SJCRH30 (cell line): ENCODE results near the gene ACLY. TPM values are rescaled to one million over a fixed set of nuclear protein-coding genes. Genes with fewer than 3 reads are reported as not detected.
"Not testable (repeated sequence)": the region's sequence is repeated elsewhere in the genome, so short reads cannot be mapped to it uniquely, and the experiment has no call there.

ENCODE experiments used
- DNase-seq, 2 experiments: peaks; one replicate each; pipeline ENCODE4 v3.0.0-alpha.2; 2015 to 2020
- H3K27ac ChIP-seq: fragments of 250-450 bp; sonication (Bioruptor Pico); 2 replicates; pipeline ENCODE4 v1.5.1; 2020; ENCODE audit warnings: mild to moderate bottlenecking, moderate library complexity
- H3K27me3 ChIP-seq: fragments of 250-450 bp; sonication (Bioruptor Pico); 2 replicates; pipeline ENCODE4 v1.5.1; 2020; ENCODE audit warnings: mild to moderate bottlenecking, moderate library complexity
- H3K36me3 ChIP-seq: fragments of 250-450 bp; sonication (Bioruptor Pico); 2 replicates; pipeline ENCODE4 v1.5.1; 2020; ENCODE audit warnings: mild to moderate bottlenecking, moderate library complexity
- H3K4me1 ChIP-seq: fragments of 250-450 bp; sonication (Bioruptor Pico); 2 replicates; pipeline ENCODE4 v1.5.1; 2020; ENCODE audit warnings: mild to moderate bottlenecking, moderate library complexity
- H3K4me3 ChIP-seq: fragments of 250-450 bp; sonication (Bioruptor Pico); 2 replicates; pipeline ENCODE4 v1.5.1; 2020; ENCODE audit warnings: mild to moderate bottlenecking, moderate library complexity
- H3K9me3 ChIP-seq: fragments of 250-450 bp; sonication (Bioruptor Pico); replicated peaks from 2 replicates; pipeline ENCODE4 v1.5.1; 2020; ENCODE audit warnings: mild to moderate bottlenecking, moderate library complexity
- total RNA-seq: library from RNA; depleted of rRNA; stranded (reverse); fragments of >200 nt; shearing (Covaris generic); gene quantifications from 2 replicates; pipeline ENCODE4 v1.2.3, GENCODE V29; 2014

Gene ACLY
- total RNA-seq, 1 experiment from 2014 or later: 137 TPM

DNA sequence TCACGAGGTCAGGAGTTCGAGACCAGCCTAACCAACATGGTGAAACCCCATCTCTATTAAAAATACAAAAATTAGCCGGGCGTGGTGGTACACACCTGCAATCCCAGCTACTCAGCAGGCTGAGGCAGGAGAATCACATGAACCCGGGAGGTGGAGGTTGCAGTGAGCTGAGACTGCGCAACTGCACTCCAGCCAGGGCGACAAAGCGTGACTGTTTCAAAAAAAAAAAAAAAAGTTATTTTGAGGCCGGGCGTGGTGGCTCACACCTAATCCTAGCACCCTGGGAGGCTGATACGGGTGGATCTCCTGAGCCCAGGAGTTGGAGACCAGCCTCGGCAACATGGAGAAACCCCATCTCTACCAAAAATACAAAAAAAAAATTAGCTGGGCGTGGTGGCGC, 67.4 kb downstream of the ACLY start:
- not testable (repeated sequence) for H3K4me1 ChIP-seq, H3K9me3 ChIP-seq, DNase-seq, H3K36me3 ChIP-seq, H3K27ac ChIP-seq, H3K4me3 ChIP-seq, H3K27me3 ChIP-seq

DNA sequence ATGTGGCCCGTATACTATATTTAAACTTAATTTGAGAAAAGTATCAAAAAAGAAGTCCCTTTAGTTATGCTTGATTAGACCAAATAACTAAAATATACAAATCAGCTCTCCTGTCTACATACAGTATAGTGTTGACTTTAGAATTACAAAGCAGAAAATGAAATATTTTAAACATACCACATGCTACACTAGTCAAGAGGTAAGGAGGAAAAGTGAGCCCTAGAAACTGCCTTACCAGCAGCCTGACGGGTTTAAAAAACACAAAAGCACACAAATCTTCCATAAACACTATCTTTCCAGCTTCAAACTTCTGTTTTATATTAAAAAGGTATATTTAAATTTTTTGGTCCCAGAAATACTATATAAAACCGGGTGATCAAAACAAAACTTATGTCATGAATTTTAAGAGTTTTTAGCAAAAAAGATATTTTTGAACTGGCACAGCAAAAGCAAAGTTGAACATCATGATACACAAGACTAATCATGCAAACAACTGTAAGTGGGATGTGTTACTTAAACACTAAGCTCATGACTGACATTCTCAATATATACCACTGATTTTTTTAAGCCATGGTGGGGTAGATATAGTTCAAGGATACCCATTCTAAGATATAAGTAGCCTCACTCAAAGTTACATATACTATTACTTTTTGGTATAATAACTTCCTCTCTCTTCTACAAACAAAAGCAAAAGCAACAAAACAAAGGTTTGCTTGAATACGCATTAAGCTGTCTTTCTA, 69.3 kb downstream of the ACLY start:
- Histone ChIP-seq H3K4me1 (0 out of 2 replicates have a peak, but pooled peaks cover 2% of the 10 kb centered on the region), H3K36me3 (peaks cover 3% of the 10 kb centered on the region; the same call in 1 of the 2 replicates), H3K27ac (no peak overlapping the region), H3K9me3 (no peaks in the 10 kb centered on the region), H3K4me3 (no peak overlapping the region), H3K27me3 (no peaks in the 10 kb centered on the region)
- no peak for DNase-seq

DNA sequence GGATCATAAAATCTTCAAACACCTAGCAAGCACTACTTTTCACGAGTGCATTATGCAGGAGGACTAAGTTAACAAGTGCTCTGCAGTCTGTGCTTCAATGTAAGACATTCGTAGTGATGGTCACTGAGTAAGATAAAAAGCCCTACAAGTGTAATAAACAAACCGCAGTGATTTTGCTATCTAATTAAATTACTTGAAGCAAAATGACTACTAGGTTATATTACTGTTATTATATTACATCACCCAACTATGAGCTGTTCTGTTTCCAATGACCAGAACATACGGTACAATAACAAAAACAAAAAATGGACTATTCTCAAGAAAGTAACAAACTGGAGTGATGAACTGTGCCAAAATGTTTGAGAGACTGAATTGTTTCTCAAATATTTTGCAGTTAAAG, 70.0 kb downstream of the ACLY start:
- no peak for DNase-seq
- Histone ChIP-seq H3K27ac (no peak overlapping the region), H3K4me1 (0 out of 2 replicates have a peak, but pooled peaks cover 2% of the 10 kb centered on the region), H3K36me3 (0 out of 2 replicates have a peak, but pooled peaks cover 3% of the 10 kb centered on the region), H3K27me3 (no peaks in the 10 kb centered on the region), H3K4me3 (no peak overlapping the region), H3K9me3 (no peaks in the 10 kb centered on the region)

DNA sequence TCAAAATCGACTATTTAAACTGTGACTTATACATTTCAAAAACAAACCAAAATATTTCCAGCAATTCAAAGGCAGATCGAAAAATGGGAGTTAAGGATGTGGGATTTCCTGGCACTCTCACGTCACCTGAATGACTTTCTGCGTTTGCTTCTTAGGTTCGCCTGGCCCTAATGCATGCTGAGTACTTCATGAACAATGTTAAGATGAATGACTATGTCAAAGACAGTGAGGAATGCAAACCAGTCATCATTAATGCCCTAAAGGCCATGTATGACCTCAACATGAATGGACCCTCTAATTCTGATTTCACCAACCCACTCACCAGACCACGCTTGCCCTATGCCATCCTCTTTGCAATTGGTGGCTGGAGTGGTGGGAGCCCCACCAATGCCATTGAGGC, 73.8 kb downstream of the ACLY start:
- Histone ChIP-seq H3K9me3 (no peaks in the 10 kb centered on the region), H3K27ac (no peak overlapping the region), H3K36me3 (no peaks in the 10 kb centered on the region), H3K27me3 (no peaks in the 10 kb centered on the region), H3K4me1 (no peaks in the 10 kb centered on the region), H3K4me3 (no peak overlapping the region)
- DNase-seq: no peak

DNA sequence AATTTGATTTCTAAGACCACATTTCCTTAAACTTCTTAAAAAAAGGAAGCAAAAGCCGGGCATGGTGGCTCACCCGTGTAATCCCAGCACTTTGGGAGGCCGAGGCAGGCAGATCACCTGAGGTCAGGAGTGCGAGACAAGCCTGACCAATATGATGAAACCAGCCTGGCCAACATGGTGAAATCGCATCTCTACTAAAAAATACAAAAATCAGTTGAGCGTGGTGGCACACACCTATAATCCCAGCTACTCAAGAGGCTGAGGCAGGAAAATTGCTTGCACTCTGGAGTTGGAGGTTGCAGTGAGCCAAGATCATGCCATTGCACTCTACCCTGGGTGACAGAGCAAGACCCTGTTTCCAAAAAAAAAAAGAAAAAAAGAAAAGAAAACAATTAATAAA, 78.0 kb downstream of the ACLY start:
- DNase-seq, H3K9me3 ChIP-seq, H3K4me1 ChIP-seq, H3K27ac ChIP-seq, H3K4me3 ChIP-seq, H3K27me3 ChIP-seq, H3K36me3 ChIP-seq: not testable (repeated sequence)

DNA sequence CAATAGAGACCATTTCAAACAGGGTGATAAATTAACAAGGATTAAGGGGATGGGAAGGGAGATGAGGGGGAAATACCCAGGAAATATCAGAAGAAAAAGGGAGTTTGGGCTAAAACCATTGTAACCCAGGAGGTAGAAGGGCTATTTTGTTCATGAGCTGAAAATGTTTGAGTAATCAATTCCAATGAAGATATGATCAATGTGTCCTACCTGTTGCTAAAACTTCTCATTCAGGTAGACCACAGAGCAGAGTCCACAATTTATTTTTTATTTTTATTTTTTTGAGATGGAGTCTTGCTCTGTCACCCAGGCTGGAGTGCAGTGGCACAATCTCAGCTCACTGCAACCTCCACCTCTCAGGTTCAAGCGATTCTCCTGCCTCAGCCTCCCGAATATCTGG, 79.3 kb downstream of the ACLY start:
- H3K27me3 ChIP-seq, H3K4me3 ChIP-seq, H3K27ac ChIP-seq, H3K4me1 ChIP-seq, DNase-seq, H3K9me3 ChIP-seq, H3K36me3 ChIP-seq: not testable (repeated sequence)

DNA sequence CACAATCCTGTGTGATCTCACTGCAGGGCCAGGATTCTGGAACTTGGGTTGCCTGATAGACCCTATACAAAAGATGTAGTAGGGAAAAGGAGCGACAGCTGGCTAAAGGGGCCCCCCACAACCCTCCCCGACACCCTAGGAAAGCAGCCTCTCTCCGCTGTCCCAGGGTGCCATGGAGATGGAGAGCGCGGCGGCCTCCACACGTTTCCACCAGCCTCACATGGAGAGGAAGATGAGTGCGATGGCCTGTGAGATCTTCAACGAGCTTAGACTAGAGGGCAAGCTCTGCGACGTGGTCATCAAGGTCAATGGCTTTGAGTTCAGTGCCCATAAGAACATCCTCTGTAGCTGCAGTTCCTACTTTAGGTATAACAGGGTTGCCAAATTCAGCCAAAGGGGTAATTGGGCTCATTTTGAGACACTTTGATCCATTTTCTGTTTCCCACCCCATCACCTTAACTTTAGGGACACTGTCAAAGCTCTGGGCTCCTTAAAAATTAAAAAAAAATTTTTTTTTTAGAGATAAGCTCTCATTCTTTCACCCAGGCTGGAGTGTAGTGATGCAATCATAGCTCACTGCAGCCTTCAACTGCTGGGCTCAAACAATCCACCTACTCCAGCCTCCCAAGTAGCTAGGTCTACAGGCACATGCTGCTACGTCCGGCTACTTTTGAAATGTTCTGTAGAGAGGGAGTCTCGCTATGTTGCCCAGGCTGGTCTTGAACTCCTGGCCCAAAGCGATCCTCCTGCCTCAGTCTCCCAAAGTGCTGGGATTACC, 80.8 kb downstream of the ACLY start, which contains the start of gene KLHL10:
KLHL10 (plus strand) TSS at position 65 of the 778 bp plus-strand sequence; CDS start at position 173, 108 bp downstream.
- Histone ChIP-seq H3K36me3 (peaks cover under 1% of the 10 kb centered on the region; the same call in 1 of the 2 replicates), H3K27me3 (no peaks in the 10 kb centered on the region), H3K4me3 (peak within 1 kb of the TSS; percentile 93), H3K9me3 (no peaks in the 10 kb centered on the region), H3K27ac (no peak within 1 kb of the TSS), H3K4me1 (no peaks in the 10 kb centered on the region)
- DNase-seq: no peak

DNA sequence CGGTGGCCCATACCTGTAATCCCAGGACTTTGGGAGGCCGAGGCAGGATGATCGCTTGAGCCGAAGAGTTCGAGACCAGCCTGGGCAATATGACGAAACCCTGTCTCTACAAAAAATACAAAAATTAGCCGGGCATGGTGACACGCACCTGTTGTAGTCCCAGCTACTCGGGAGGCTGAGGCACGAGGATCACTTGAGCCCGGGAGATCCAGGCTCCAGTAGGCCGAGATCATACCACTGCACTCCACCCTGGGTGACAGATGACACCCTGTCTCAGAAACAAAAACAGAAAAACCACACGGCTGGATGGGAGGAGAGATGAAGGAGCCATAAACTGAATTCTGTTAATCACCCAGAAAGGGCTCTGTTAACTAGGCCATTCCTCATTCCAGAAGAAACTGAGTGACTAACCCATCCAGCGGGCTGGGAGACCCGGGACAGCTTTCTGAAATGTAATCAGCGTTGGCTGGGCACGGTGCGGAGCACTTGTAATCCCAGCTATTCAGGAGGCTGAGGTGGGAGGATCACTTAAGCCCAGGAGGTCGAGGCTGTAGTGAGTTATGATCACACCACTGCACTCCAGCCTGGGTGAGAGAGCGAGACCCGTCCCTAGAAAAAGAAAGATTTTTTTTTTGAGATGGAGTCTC, 82.1 kb downstream of the ACLY start:
- no peak overlapping the region for H3K27ac ChIP-seq
- no peaks in the 10 kb centered on the region for H3K9me3 ChIP-seq
- peaks cover 13% of the 10 kb centered on the region for H3K36me3 ChIP-seq
- H3K4me3 ChIP-seq: peak overlapping the region; percentile 93
- no peaks in the 10 kb centered on the region for H3K4me1 ChIP-seq
- no peaks in the 10 kb centered on the region for H3K27me3 ChIP-seq
- DNase-seq: peak in 1 of 2 experiments; percentile 26

DNA sequence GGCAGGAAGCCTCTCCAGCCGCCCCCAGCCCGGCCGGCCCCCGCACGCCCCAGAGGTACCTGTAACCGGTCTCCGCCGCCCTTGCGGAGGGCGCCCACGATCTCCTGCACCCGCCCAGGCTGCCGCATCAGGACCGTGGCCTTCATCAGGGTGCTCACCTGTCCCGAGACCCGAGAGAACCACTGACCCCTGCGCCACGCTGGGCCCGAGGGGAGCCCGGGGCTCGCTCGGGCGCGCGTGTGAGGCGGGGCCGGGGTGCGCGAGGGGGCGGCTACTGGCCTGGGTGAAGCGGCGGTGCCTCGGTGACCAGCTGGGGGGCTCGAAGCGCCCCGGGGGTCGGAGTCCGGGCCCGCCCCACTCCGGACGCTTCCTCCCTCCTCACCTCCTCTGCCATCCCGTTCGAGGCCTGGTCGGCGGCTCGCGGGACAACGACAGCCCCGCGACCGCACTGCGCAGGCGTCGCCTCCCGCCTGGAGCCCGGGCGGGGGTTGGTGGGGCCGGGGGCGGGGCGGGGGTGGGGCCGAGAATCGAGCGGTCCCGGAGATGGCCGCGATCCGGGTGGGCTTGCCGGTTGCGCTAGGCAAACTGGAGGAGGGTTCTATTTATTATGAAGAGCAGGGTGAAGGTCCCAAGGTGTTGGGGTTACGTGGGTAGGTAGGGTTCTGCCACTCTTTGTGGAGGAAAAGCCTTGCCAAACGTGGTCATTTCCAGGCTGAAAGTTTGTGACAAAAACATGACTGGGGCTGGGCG, 82.8 kb downstream of the ACLY start, which contains the start of gene NT5C3B:
NT5C3B (minus strand) TSS at position 433 of the 750 bp plus-strand sequence; CDS start at position 394, 39 bp downstream.
- Histone ChIP-seq H3K27me3 (no peaks in the 10 kb centered on the region), H3K9me3 (no peaks in the 10 kb centered on the region), H3K4me1 (no peaks in the 10 kb centered on the region), H3K27ac (peak within 1 kb of the TSS; percentile 39), H3K4me3 (peak within 1 kb of the TSS; percentile 93), H3K36me3 (peaks cover 17% of the 10 kb centered on the region)
- peak; percentile 66 to 74 for DNase-seq

DNA sequence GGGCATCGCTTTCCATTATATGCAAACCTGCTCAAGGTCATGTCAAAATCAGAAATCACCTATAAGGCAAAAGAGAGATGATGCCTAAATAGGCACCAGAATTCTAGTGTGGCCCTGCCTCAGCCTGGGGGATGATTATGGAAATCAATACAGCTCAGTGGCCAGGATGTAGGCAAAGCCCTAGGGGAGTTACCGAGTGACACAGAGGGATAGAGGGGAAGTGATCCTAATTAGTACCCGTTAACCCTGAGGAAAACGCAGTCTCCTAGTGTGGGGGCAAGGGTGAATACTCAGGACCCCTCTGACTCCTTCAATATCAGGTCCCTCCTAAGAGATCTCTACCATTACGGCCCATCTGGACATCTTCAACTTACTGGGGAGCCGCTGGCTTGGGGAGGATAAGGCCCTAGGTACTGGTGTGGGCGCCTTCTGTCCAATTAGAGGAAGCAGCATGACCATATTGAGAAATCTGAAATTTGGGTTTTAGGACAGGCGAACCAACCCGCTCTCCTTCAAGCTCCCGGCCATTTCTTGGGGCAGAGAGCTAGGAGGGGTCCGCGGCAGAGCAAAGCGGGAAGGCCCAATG, 83.4 kb downstream of the ACLY start:
- H3K36me3 ChIP-seq: peaks cover 23% of the 10 kb centered on the region
- DNase-seq: peak in 1 of 2 experiments; percentile 28
- H3K9me3 ChIP-seq: no peaks in the 10 kb centered on the region
- H3K27me3 ChIP-seq: no peaks in the 10 kb centered on the region
- H3K4me1 ChIP-seq: no peaks in the 10 kb centered on the region
- peak overlapping the region; percentile 93 for H3K4me3 ChIP-seq
- peak overlapping the region; percentile 39 for H3K27ac ChIP-seq

DNA sequence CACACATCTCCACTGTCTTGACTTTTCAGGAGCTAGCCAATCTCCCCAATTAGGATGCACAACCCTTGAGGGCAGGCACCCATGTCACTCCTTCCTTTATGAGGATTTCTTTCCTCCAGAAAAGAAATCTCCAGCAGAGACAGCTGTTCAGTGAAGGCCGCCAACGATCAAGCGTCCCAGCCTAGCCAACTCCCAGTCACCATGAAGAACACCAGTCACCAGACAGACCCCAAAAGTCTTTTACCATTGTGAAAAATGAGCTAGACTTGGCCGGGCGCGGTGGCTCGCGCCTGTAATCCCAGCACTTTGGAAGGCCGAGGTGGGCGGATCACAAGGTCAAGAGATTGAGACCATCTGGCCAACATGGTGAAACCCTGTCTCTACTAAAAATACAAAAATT, 88.8 kb downstream of the ACLY start:
- H3K27ac ChIP-seq, DNase-seq, H3K9me3 ChIP-seq, H3K4me1 ChIP-seq, H3K27me3 ChIP-seq, H3K4me3 ChIP-seq: not testable (repeated sequence)
- peaks cover 37% of the 10 kb centered on the region for H3K36me3 ChIP-seq

DNA sequence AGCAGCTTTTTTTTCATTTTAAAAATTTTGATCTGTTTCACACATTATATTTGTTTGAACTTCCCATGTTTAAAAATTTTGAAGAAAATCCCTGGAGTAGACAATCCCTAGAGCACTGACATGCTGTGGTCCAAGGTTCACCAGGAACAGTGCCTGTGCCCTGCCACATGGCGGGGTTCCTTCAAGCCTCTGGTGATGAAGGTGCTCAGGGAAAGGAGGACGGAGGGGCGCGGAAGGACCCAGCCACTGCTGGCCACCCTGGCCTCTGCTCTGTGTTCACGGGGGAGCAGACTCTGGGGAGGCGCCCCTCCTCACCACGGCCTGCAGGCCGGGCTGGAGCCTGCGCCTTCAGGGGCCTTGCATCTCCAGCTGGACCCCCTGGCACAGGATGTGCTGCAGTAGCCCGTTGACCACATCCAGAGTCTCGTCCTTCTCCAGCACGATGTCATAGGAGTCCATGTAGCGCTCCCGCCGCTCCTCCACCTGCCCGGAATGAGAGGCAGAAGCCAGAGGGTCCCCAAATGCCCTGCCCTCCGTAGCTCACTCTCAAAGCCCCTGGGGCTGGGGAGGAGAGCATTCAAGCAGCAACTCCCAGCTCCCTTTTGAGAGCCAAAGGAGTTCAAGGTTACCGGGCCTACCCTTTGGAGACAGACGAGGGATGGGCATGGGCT, 93.4 kb downstream of the ACLY start:
- Histone ChIP-seq H3K27me3 (no peaks in the 10 kb centered on the region), H3K9me3 (no peaks in the 10 kb centered on the region), H3K36me3 (peaks cover 21% of the 10 kb centered on the region), H3K27ac (no peak overlapping the region), H3K4me3 (no peak overlapping the region), H3K4me1 (no peaks in the 10 kb centered on the region)
- no peak for DNase-seq

DNA sequence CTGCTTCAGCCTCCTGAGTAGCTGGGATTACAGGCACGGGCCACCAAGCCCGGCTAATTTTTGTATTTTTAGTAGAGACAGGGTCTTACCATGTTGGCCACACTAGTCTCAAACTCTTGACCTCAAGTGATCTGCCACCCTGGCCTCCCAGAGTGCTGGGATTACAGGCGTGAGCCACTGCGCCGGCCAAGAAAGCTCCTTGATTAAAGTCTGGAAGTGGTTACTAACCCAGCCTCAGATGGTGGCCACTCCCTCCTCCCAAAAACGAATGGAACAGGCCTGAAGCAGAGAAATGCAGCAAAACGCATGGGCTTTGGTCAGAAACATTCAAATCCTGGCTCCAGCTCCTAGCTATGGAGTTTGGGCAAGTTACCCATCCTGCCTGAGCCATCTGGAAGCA, 94.7 kb downstream of the ACLY start:
- Histone ChIP-seq H3K27ac (no peak overlapping the region), H3K36me3 (peaks cover 25% of the 10 kb centered on the region; the same call in 1 of the 2 replicates), H3K9me3 (no peaks in the 10 kb centered on the region), H3K4me3 (no peak overlapping the region), H3K27me3 (no peaks in the 10 kb centered on the region), H3K4me1 (no peaks in the 10 kb centered on the region)
- DNase-seq: no peak
